Mucosa of stomach (tissue), 1 donor: ENCODE data around the gene DNAH3.
"Not testable (repeated sequence)": the region's sequence is repeated elsewhere in the genome, so short reads cannot be mapped to it uniquely, and the experiment has no call there.

Experiments
- H3K27me3 ChIP-seq: one replicate; pipeline ENCODE4 v1.7.0; 2013; ENCODE audit warnings: mild to moderate bottlenecking, low read length; ENCODE audit not compliant: control insufficient read depth, insufficient read depth
- H3K36me3 ChIP-seq: one replicate; pipeline ENCODE4 v1.7.0; 2013; ENCODE audit warnings: low read length; ENCODE audit not compliant: control insufficient read depth, insufficient read depth
- H3K4me1 ChIP-seq: one replicate; pipeline ENCODE4 v1.7.0; 2013; ENCODE audit warnings: mild to moderate bottlenecking, low read length; ENCODE audit not compliant: control insufficient read depth, insufficient read depth
- H3K4me3 ChIP-seq: one replicate; pipeline ENCODE4 v1.7.0; 2013; ENCODE audit warnings: low read length
- H3K9ac ChIP-seq: one replicate; pipeline ENCODE4 v1.7.0; 2013; ENCODE audit warnings: mild to moderate bottlenecking, low read length, moderate library complexity
- H3K9me3 ChIP-seq: one replicate; pipeline ENCODE4 v1.7.0; 2013; ENCODE audit warnings: mild to moderate bottlenecking, low read length, moderate library complexity; ENCODE audit not compliant: control insufficient read depth
- donor health status: Pancreatic carcinoma.

The DNAH3 gene

DNA sequence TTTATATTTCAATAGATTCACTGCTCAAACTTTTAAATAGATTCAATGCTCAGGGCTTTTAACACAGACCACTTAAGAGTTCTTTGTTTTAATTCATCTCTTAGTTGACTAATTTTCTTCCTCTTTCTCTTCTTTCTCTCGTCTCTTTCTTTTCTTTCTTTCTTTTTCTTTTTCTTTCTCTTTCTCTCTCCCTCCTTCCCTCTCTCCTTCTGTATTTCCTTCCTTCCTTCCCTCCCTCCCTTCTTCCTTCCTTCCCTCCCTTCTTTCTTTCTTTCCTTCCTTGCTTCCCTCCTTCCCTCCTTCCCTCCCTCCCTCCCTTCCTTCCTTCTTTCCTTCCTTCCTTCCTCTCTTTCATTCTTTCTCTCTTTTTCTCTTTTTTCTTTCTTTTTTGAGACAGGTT lies 145.6 kb downstream of the DNAH3 start:
- H3K4me3 ChIP-seq, result no peak overlapping the region
- no peaks in the 10 kb centered on the region for H3K27me3 ChIP-seq
- H3K4me1 ChIP-seq, result no peaks in the 10 kb centered on the region
- no peaks in the 10 kb centered on the region for H3K9me3 ChIP-seq
- H3K36me3 ChIP-seq, result no peaks in the 10 kb centered on the region
- H3K9ac ChIP-seq, result no peak overlapping the region

DNA sequence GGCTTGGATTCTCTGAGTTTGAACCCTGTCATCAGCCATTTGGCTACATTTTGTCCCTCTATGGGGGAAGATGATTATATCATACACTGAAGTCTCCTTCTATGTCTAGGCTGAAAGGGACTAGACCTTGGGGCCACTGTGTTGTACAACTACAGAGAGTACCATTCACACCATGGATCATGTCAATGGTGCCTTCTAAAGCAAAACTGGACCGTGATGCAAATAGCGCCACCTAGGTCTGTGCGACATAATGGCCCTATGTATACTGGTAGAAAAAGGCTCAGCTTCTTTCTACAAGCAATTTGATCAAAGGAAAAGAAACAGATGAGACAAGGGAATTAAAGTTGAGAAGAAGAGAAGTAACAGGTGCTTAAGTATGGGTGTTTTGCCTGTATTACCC lies 149.4 kb downstream of the DNAH3 start:
- no peaks in the 10 kb centered on the region for H3K9me3 ChIP-seq
- H3K9ac ChIP-seq, result no peak overlapping the region
- no peaks in the 10 kb centered on the region for H3K36me3 ChIP-seq
- no peaks in the 10 kb centered on the region for H3K4me1 ChIP-seq
- no peaks in the 10 kb centered on the region for H3K27me3 ChIP-seq
- H3K4me3 ChIP-seq, result no peak overlapping the region

DNA sequence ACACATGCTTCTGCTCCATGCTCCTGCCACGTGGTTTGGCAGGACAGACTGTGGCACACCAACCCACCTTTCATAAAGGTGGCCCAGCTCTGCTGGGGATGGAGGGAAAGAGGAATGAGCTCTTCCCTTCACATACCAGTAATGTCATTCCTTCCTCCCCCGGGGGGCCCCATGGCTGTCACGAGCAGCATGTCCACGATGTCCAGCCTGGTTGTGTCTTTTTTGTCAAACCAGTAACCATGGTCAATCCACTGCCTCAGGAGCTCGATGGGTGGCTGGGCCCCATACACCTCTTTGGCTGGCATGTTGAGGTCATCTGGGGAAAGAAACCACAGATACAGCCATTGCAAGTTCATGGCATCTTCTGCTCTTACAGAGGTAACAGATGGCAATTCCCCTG lies 153.5 kb downstream of the DNAH3 start:
- Histone ChIP-seq H3K9me3 (no peaks in the 10 kb centered on the region), H3K4me1 (no peaks in the 10 kb centered on the region), H3K9ac (no peak overlapping the region), H3K27me3 (no peaks in the 10 kb centered on the region), H3K36me3 (no peaks in the 10 kb centered on the region), H3K4me3 (no peak overlapping the region)

DNA sequence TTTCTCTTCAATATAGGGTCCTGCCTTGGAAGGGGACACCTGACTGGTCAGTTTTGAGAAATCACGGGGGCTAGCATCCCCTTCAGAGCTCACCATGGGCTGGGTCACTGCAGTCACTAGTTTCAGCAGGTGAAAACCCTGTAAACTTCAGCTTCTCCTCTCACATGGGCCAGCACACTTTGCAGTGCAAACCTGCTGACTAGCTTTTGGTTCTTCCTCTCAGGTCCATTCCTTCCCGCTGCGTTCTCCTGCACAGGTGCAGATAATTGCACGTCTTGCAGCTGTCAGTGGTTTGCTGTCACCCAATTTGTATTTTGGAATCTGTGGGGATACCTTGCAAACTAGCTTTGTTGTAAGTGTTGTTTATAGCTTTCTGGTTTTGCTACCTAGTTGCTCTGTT lies 154.9 kb downstream of the DNAH3 start:
- Histone ChIP-seq H3K4me3 (no peak overlapping the region), H3K4me1 (no peaks in the 10 kb centered on the region), H3K9me3 (no peaks in the 10 kb centered on the region), H3K9ac (no peak overlapping the region), H3K27me3 (no peaks in the 10 kb centered on the region), H3K36me3 (no peaks in the 10 kb centered on the region)

DNA sequence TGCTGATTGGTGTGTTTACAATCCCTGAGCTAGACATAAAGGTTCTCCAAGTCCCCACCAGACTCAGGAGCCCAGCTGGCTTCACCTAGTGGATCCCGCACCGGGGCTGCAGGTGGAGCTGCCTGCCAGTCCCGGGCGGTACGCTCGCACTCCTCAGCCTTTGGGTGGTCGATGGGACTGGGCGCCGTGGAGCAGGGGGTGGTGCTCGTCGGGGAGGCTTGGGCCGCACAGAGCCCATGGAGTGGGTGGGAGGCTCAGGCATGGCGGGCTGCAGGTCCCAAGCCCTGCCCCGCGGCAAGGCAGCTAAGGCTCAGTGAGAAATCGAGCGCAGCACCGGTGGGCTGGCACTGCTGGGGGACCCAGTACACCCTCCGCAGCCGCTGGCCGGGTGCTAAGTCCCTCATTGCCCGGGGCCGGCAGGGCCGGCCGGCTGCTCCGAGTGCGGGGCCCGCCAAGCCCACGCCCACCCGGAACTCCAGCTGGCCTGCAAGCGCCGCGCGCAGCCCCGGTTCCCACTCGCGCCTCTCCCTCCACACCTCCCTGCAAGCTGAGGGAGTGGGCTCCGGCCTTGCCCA lies 161.1 kb downstream of the DNAH3 start:
- not testable (repeated sequence) for H3K9ac ChIP-seq, H3K27me3 ChIP-seq, H3K36me3 ChIP-seq, H3K4me1 ChIP-seq, H3K9me3 ChIP-seq, H3K4me3 ChIP-seq

DNA sequence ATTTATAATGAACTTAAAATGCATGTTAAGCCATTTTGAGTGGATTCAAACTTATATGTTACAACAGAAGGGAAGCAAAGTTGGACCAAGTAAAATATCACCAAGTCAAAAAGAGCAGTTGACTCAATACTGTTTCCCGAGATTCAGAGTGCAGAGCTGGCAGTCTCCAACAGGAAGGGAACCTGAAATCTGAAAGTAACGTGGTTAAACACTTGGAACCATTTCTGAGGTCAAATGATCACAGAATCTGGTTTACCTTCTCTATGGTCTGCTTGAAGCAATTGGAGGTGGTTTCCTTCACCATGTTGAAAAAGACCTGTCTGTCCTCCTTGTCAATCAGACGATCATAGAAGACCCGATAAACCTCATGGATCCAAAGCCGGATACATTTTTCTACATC lies 163.6 kb downstream of the DNAH3 start:
- Histone ChIP-seq H3K27me3 (peaks cover 4% of the 10 kb centered on the region), H3K9me3 (no peaks in the 10 kb centered on the region), H3K36me3 (no peaks in the 10 kb centered on the region), H3K4me1 (no peaks in the 10 kb centered on the region), H3K4me3 (no peak overlapping the region), H3K9ac (no peak overlapping the region)

DNA sequence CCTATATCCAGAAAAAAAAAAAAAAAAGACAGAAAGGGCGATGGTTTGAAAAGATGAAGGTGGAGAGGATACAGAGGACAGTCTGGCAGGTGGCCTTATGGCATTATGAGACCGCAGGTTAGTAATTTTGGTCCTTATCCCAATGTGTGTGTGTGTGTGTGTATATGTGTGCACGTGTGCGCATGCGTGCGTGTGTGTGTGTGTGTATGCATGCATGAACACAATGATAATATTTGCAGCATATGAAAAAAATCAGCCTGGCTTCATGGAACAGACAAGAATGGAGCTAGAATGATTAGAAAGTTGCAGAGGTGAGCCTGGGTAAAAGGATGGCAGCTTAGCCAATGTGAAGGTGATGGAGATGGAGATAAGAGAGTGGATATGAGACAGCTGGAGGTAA lies 166.6 kb downstream of the DNAH3 start:
- Histone ChIP-seq H3K9ac (no peak overlapping the region), H3K4me1 (no peaks in the 10 kb centered on the region), H3K4me3 (no peak overlapping the region), H3K9me3 (no peaks in the 10 kb centered on the region), H3K27me3 (peaks cover 4% of the 10 kb centered on the region), H3K36me3 (no peaks in the 10 kb centered on the region)

DNA sequence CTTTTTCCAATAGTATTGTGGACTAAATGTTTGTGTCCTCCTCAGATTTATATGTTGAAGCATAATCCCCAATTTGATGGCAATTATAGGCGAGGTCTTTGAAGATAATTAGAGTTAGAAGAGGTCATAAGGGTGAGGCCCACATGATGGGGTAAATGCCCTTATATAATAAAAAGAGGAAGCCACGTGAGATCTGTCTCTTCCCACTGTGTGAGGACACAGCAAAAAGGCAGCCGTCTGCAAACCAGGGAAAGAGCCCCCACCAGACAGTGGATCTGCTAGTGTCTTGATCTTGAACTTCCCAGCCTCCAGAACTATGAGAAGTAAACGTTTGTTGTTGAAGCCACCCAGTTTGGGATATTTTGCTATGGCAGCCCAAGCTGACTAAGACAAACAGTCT lies 174.1 kb downstream of the DNAH3 start:
- Histone ChIP-seq H3K27me3 (no peaks in the 10 kb centered on the region), H3K4me3 (no peak overlapping the region), H3K4me1 (no peaks in the 10 kb centered on the region), H3K9ac (no peak overlapping the region), H3K9me3 (no peaks in the 10 kb centered on the region), H3K36me3 (no peaks in the 10 kb centered on the region)

DNA sequence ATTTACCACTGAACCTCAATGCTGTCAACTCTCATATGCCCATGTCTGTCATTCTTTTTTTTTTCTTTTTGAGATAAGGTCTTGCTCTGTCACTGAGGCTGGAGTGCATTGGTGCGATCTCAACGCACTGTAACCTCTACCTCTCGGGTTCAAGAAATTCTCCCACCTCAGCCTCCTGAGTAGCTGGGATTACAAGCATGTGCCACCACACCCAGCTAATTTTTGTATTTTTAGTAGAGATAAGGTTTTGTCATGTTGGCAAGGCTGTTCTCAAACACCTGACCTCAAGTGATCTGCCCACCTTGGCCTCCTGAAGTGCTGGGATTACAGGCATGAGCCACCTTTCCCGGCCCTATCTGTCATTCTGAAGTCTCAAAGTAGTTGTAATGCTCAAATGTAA lies 177.4 kb downstream of the DNAH3 start:
- not testable (repeated sequence) for H3K4me1 ChIP-seq, H3K27me3 ChIP-seq, H3K36me3 ChIP-seq, H3K4me3 ChIP-seq, H3K9me3 ChIP-seq, H3K9ac ChIP-seq

DNA sequence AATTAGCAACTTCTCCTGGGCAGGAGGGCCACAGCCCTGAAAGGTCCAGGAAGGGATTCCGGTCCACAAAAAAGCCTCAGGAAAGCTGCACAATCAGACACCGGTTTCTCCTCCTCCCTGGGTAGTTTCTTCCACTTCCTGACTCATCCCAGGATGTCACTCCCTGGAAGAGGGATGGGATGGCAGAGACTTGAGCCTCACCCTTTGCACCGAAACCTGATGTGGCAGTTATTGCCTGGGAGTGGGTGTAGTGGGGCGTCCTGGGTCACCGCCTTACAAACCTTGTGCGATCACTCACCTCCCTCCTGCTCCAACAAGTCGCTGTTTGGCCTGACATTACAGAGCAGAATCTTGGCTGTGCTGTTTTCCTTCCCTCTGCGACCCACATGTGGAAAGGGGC lies 179.2 kb downstream of the DNAH3 start:
- Histone ChIP-seq H3K36me3 (no peaks in the 10 kb centered on the region), H3K4me3 (no peak overlapping the region), H3K9ac (no peak overlapping the region), H3K4me1 (no peaks in the 10 kb centered on the region), H3K9me3 (no peaks in the 10 kb centered on the region), H3K27me3 (no peaks in the 10 kb centered on the region)

DNA sequence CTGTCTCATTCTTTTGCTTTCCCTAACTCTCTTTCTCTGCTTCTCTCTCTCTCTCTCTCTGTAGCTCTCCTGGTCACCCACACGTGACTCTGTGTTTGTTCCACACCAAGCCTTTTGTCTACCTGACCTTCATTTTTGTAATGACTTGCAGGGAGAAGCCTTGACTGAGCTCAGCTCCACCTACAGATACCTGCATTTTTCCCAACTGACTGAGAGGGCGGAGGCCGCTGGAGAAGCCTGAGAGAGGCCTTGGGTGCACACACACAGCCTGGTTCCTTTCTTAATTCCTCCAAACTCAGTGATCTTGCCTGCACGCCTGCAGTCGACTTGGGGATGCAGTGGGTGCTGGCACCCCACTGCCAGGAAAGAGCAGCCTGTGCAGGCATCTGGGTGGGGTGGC lies 181.3 kb downstream of the DNAH3 start:
- Histone ChIP-seq H3K27me3 (no peaks in the 10 kb centered on the region), H3K9ac (no peak overlapping the region), H3K9me3 (no peaks in the 10 kb centered on the region), H3K4me3 (no peak overlapping the region), H3K4me1 (no peaks in the 10 kb centered on the region), H3K36me3 (no peaks in the 10 kb centered on the region)

DNA sequence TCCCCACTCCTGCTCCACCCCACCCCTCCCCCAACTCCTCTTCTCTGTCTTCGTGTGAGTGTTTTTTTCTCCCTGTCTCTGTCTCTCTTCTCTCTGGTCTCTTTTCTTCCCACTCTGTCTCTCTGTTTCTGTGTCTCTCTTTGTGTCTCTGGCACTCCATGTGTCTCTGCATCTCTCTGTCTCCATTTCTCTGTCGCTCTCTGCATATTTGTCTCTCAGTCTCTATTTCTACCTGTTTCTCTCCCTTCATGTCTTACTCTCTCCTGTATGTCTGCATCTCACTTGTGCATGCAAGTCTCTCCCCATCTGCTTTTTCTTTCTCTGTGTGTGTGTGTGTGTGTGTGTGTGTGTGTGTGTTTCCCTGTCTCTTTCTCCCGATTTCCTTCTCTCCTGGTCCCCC lies 181.9 kb downstream of the DNAH3 start:
- Histone ChIP-seq H3K27me3 (no peaks in the 10 kb centered on the region), H3K4me1 (no peaks in the 10 kb centered on the region), H3K9ac (no peak overlapping the region), H3K36me3 (no peaks in the 10 kb centered on the region), H3K9me3 (no peaks in the 10 kb centered on the region), H3K4me3 (no peak overlapping the region)

DNA sequence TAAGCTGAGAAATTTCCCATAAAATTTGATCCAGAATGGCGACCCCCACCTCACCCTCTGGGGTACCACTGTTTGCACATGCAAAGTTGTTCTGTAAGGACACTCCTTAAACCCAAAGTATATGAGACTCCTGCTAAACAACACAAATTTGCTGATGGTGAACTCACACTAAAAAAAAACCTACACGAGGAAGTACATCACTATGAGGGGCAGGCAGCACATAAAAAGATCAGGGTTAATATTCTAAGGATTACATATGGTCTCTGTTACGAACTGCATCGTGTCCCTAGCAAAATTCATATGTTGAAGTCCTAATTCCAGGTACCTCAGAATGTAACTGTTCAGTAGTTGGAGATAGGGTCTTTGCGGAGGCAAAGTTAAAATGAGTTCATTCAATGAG lies 189.7 kb downstream of the DNAH3 start:
- Histone ChIP-seq H3K9me3 (no peaks in the 10 kb centered on the region), H3K9ac (no peak overlapping the region), H3K27me3 (no peaks in the 10 kb centered on the region), H3K4me3 (no peak overlapping the region), H3K4me1 (no peaks in the 10 kb centered on the region), H3K36me3 (no peaks in the 10 kb centered on the region)
